ENCODE results near the gene SYNE4.

GRCh38 chr19:36041831-36042230, 33.2 kb upstream of the SYNE4 start:
- TF ChIP-seq CTCF (IDR thresholded peaks at IDR 0.05) (no peak), REST (IDR thresholded peaks at IDR 0.05; ENCODE audit: insufficient read depth in 1 of 2, low read depth in 2 of 2, low read length in 1 of 2) (no peak), SIN3A (IDR thresholded peaks at IDR 0.05; ENCODE audit: borderline replicate concordance, insufficient read depth, low read depth, low read length) (no peak), POLR2AphosphoS5 (IDR thresholded peaks at IDR 0.05; ENCODE audit: low read depth, low read length) (no peak), TCF7L2 (IDR thresholded peaks at IDR 0.05; ENCODE audit: low read depth, low read length) (no peak)

Data from Panc1 (cell line).